Breast epithelium (tissue), 3 donors: ENCODE results near the gene HOMEZ.

ENCODE experiments used
- POLR2A ChIP-seq: fragments of 450-650 bp; IDR thresholded peaks from one replicate; pipeline ENCODE4 v1.6.1; 2016; ENCODE audit warnings: antibody characterized with exemption, mild to moderate bottlenecking, moderate library complexity
- POLR2AphosphoS5 ChIP-seq, 3 donors: sonication (generic); formaldehyde crosslinking; IDR thresholded peaks; one replicate each; pipeline ENCODE4 v1.6.1; 2017; ENCODE audit warnings: antibody characterized with exemption in 3 of 3
- TF ChIP-seq, protein P1 (sequence below), 3 donors: fragments of 450-650 bp; IDR thresholded peaks; one replicate each; pipeline ENCODE4 v1.5.1; 2016 to 2017; ENCODE audit warnings: antibody characterized with exemption in 3 of 3, mild to moderate bottlenecking in 3 of 3, moderate library complexity in 3 of 3

DNA sequence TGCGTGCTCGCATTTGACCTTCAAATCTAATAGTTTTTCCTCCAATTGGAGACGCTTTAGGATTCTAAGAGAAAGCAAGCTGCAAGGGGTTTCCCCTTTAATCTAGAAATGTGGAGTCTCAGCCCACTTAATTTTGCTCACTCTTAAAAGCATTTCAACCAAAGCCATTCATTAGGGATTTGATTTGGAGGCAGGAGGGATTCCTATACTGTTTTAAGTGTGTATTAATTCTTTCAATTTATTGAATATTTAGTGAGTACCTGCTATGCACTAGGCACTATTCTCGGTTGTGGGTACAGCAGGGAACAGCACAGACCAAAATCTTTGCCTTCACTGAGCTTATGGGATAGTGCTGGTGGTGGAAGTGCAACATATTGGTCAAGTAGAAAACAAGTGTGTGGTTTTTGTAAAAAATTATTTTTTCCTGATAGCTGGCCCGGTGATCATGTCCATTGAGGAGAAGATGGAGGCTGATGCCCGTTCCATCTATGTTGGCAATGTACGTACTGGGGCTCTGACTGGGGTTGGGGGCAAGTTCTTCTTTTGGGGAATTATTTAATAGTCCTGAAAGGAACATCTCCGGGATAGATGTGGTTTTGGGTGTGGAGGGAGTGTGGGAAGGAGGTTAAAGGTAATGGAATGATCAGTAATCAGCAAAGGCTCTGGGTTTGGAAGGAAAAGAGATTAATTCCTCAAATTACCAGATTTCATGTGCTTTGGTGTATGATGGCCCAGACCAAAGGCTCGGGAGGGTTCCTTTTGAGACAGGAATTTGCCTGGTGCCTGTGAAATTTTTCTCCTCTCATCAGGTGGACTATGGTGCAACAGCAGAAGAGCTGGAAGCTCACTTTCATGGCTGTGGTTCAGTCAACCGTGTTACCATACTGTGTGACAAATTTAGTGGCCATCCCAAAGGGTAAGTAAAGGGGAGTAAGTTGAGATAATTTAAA, 36.9 kb upstream of the HOMEZ start:
- TF ChIP-seq, protein P1, sequence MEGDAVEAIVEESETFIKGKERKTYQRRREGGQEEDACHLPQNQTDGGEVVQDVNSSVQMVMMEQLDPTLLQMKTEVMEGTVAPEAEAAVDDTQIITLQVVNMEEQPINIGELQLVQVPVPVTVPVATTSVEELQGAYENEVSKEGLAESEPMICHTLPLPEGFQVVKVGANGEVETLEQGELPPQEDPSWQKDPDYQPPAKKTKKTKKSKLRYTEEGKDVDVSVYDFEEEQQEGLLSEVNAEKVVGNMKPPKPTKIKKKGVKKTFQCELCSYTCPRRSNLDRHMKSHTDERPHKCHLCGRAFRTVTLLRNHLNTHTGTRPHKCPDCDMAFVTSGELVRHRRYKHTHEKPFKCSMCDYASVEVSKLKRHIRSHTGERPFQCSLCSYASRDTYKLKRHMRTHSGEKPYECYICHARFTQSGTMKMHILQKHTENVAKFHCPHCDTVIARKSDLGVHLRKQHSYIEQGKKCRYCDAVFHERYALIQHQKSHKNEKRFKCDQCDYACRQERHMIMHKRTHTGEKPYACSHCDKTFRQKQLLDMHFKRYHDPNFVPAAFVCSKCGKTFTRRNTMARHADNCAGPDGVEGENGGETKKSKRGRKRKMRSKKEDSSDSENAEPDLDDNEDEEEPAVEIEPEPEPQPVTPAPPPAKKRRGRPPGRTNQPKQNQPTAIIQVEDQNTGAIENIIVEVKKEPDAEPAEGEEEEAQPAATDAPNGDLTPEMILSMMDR (IDR thresholded peaks at IDR 0.05), result no peak
- TF ChIP-seq POLR2A (no peak), POLR2AphosphoS5 (IDR thresholded peaks at IDR 0.05) (no peak)
